CD4-positive, alpha-beta T cell treated with Interleukin-15 for 1 hour (primary cell): Measurements from ENCODE around the gene SLC6A8.
A peak's percentile ranks its signal among the peaks of the same experiment; 100 is the strongest.

Experiments used
- DNase-seq: peaks from one replicate; pipeline ENCODE4 v3.0.0-alpha.2; 2020

SLC6A8 gene

GRCh38 chrX:153687121-153688039 lies at the start of gene SLC6A8:
TSS of gene SLC6A8 (plus strand) at chrX:153687926. CDS start at chrX:153688575, 649 bp downstream.
- DNase-seq, result peak; percentile 52

GRCh38 chrX:153638041-153638371 lies 49.7 kb upstream of the SLC6A8 start:
- DNase-seq, result no peak

- no peak for DNase-seq
Observed at GRCh38 chrX:153638436-153639176, 49.1 kb upstream of the SLC6A8 start.

- no peak for DNase-seq
Observed at GRCh38 chrX:153639177-153640044, 48.3 kb upstream of the SLC6A8 start.

GRCh38 chrX:153640045-153640686 lies 47.6 kb upstream of the SLC6A8 start:
- DNase-seq, result no peak

GRCh38 chrX:153640736-153641575 lies 46.8 kb upstream of the SLC6A8 start:
- no peak for DNase-seq

- no peak for DNase-seq
Observed at GRCh38 chrX:153641627-153642026, 46.1 kb upstream of the SLC6A8 start.

GRCh38 chrX:153642051-153642654 lies 45.6 kb upstream of the SLC6A8 start:
- no peak for DNase-seq

- no peak for DNase-seq
Observed at GRCh38 chrX:153642655-153643430, 44.9 kb upstream of the SLC6A8 start.

GRCh38 chrX:153643431-153644351 lies 44.0 kb upstream of the SLC6A8 start:
- no peak for DNase-seq

GRCh38 chrX:153644356-153645125 lies 43.2 kb upstream of the SLC6A8 start:
- DNase-seq, result peak; percentile 12

- peak; percentile 2 for DNase-seq
Observed at GRCh38 chrX:153645151-153645550, 42.6 kb upstream of the SLC6A8 start.

- DNase-seq, result peak; percentile 7
Observed at GRCh38 chrX:153645921-153646488, 41.7 kb upstream of the SLC6A8 start.

GRCh38 chrX:153646620-153647373 lies 40.9 kb upstream of the SLC6A8 start, which contains the start of gene DUSP9:
TSS of gene DUSP9 (plus strand) at chrX:153647203. CDS start at chrX:153647954, 751 bp downstream.
- DNase-seq, result peak; percentile 13

- peak; percentile 10 for DNase-seq
Observed at GRCh38 chrX:153647461-153648357, 40.0 kb upstream of the SLC6A8 start.
